Osteocyte (in vitro differentiated cells): ENCODE results near the gene SERTM1. TPM values are rescaled to one million over a fixed set of nuclear protein-coding genes. Genes with fewer than 3 reads are reported as not detected.

Source experiments
- DNase-seq: peaks from one replicate; pipeline ENCODE4 v3.0.0; 2021; ENCODE audit warnings: mixed read lengths; ENCODE audit not compliant: unreplicated experiment; ENCODE audit errors: extremely low spot score
- H3K27ac Mint-ChIP-seq: one replicate; pipeline ENCODE4 v1.8.0; 2021; ENCODE audit warnings: mild to moderate bottlenecking, mixed read lengths; ENCODE audit not compliant: unreplicated experiment
- H3K27me3 Mint-ChIP-seq: one replicate; pipeline ENCODE4 v1.8.0; 2021; ENCODE audit warnings: mixed read lengths; ENCODE audit not compliant: unreplicated experiment
- H3K36me3 Mint-ChIP-seq: one replicate; pipeline ENCODE4 v1.8.0; 2021; ENCODE audit warnings: mixed read lengths; ENCODE audit not compliant: unreplicated experiment
- H3K4me1 Mint-ChIP-seq: one replicate; pipeline ENCODE4 v1.8.0; 2021; ENCODE audit warnings: mixed read lengths; ENCODE audit not compliant: unreplicated experiment
- H3K4me3 Mint-ChIP-seq: one replicate; pipeline ENCODE4 v1.8.0; 2021; ENCODE audit warnings: mild to moderate bottlenecking, moderate library complexity, mixed read lengths; ENCODE audit not compliant: unreplicated experiment
- H3K9me3 Mint-ChIP-seq: one replicate; pipeline ENCODE4 v1.8.0; 2021; ENCODE audit warnings: mixed read lengths; ENCODE audit not compliant: unreplicated experiment
- total RNA-seq: library from RNA; stranded (reverse); gene quantifications from 2 replicates; pipeline ENCODE4 v1.2.1, GENCODE V29; 2021
- TF ChIP-seq, protein P1 (sequence below): fragments of 200-600 bp; sonication (generic); IDR thresholded peaks from 2 replicates; pipeline ENCODE4 v1.5.0; 2021; ENCODE audit warnings: antibody characterized with exemption, mild to moderate bottlenecking, moderate library complexity

SERTM1 gene
- total RNA-seq, 1 donor from 2014 or later = not detected

DNA sequence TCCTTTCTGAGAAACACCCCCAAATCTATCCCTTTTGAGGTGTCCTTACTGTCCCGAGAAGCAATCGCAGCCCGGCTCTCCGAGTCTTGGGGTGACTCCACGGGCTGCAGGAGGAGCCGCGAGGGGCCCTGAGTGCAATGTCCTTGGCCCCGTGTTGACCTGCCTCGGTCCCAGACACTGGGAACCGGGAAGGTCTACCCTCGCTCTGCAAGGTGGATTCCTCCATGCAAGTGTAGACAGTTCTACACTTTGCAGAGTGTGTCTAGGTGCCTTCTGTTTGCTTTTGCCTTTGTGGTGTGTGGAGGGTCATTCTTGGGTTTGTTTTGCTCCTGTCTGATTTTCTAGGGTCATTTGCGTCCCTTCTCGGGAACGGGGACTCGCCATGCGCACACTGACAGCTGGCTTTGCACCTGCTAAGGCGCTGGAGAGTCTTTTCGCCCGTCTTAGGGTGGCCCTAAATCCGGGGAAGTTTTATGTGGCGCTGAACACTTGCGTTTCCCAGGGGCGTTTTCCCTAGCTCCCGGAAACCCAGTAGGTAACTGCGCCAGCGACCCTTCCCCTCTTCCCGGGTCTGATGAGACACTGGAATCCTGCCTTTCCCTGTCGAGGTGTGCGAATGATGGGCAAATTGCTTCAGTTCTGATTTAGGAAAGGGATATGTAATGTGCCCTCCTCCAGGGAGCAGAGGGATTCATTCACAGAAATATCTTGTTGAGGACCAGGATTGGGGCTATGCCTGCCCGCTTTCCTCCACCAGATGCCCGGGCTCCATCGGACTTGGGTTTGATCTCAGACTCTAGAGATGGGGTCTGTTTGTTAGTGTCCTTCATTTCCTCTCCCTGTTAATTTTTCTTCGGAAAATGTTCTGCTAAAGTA lies 755 bp downstream of the SERTM1 start:
- Mint-ChIP-seq H3K36me3 (no peaks in the 10 kb centered on the region), H3K4me3 (peak overlapping the region; percentile 57), H3K27ac (no peak overlapping the region), H3K4me1 (peaks cover 7% of the 10 kb centered on the region), H3K27me3 (peaks cover 62% of the 10 kb centered on the region), H3K9me3 (no peaks in the 10 kb centered on the region)
- TF ChIP-seq, protein P1, sequence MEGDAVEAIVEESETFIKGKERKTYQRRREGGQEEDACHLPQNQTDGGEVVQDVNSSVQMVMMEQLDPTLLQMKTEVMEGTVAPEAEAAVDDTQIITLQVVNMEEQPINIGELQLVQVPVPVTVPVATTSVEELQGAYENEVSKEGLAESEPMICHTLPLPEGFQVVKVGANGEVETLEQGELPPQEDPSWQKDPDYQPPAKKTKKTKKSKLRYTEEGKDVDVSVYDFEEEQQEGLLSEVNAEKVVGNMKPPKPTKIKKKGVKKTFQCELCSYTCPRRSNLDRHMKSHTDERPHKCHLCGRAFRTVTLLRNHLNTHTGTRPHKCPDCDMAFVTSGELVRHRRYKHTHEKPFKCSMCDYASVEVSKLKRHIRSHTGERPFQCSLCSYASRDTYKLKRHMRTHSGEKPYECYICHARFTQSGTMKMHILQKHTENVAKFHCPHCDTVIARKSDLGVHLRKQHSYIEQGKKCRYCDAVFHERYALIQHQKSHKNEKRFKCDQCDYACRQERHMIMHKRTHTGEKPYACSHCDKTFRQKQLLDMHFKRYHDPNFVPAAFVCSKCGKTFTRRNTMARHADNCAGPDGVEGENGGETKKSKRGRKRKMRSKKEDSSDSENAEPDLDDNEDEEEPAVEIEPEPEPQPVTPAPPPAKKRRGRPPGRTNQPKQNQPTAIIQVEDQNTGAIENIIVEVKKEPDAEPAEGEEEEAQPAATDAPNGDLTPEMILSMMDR = no peak
- DNase-seq = no peak

DNA sequence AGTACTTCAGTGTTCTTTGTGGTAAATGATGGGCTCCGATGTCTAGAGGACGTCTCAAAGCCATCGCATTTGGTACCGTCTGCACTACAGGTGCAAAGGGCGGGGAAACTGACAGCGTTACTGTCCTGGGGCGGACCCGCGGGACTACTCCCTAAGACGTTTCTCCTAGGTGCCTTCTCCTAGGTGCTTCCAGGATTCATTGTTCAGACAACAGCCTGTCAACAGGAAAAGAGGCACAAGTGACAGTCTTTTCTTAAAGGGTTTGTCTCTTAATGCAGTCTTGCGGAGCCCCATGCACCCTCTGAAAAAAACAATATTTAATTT lies 1.4 kb downstream of the SERTM1 start:
- peaks cover 7% of the 10 kb centered on the region for H3K4me1 Mint-ChIP-seq
- TF ChIP-seq, protein P1 = no peak
- H3K4me3 Mint-ChIP-seq = no peak overlapping the region

DNA sequence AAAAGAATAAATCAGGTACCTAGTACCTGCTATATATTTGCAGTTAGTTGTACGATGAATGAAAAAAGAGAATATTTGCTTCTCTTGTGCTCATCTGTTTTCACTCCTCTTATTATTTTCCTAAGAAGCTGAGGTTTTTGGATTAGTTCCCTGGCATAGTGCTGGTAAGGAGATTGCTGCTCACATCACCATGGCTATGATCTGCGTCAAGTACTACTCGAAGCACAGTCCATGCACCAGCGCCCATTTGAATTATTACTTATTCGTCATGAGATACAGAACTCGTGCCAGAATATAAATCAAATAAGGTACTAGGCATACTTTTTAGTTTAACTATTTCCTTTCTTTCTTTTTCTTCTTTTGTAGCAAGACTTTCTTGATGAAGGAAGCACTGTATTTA lies 7.1 kb downstream of the SERTM1 start:
- Mint-ChIP-seq H3K27me3 (peaks cover 38% of the 10 kb centered on the region), H3K27ac (no peak overlapping the region), H3K9me3 (no peaks in the 10 kb centered on the region), H3K36me3 (no peaks in the 10 kb centered on the region), H3K4me3 (no peak overlapping the region), H3K4me1 (no peaks in the 10 kb centered on the region)
- no peak for DNase-seq
- TF ChIP-seq, protein P1 = no peak

More for the DNA sequence above, 1.4 kb downstream of the SERTM1 start:
- DNase-seq = no peak
- H3K27ac Mint-ChIP-seq = no peak overlapping the region
- H3K9me3 Mint-ChIP-seq = no peaks in the 10 kb centered on the region
- no peaks in the 10 kb centered on the region for H3K36me3 Mint-ChIP-seq
- peaks cover 61% of the 10 kb centered on the region for H3K27me3 Mint-ChIP-seq

DNA sequence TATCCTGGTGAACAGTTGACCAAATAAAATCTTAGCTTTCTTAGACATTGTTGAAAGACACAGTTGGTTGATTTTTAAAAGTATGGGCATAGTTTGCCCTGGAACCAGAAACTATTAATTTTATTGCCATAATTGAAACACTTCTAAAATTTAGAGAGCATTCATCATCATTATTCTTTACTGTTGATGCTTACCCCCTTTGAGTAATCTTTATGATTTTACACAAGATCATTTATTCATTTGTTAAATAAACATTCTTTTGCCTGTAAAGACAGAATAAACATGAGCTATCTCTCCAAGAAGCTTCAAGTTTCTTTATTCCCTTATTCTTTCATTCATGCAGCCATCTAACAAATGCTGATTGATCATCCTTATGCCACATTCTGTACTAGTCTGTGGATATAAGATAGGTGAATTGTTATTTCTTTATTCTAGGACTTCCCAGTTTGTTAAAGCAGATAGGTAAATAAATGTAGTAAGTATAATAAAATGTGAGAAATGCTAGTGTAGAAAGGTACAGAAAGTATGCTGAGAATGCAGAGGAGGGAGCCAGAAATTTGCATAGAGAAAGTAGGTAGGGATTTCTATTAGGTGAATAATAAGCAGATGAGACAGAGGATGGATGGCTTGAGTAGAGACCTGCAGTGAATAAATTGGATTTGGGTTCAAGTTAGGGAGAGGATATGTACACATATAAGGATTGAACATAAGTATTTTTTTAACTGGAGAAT lies 8.2 kb downstream of the SERTM1 start:
- no peak overlapping the region for H3K27ac Mint-ChIP-seq
- no peak for DNase-seq
- H3K4me1 Mint-ChIP-seq = no peaks in the 10 kb centered on the region
- H3K36me3 Mint-ChIP-seq = no peaks in the 10 kb centered on the region
- H3K9me3 Mint-ChIP-seq = no peaks in the 10 kb centered on the region
- H3K27me3 Mint-ChIP-seq = peaks cover 33% of the 10 kb centered on the region
- TF ChIP-seq, protein P1 = no peak
- no peak overlapping the region for H3K4me3 Mint-ChIP-seq

DNA sequence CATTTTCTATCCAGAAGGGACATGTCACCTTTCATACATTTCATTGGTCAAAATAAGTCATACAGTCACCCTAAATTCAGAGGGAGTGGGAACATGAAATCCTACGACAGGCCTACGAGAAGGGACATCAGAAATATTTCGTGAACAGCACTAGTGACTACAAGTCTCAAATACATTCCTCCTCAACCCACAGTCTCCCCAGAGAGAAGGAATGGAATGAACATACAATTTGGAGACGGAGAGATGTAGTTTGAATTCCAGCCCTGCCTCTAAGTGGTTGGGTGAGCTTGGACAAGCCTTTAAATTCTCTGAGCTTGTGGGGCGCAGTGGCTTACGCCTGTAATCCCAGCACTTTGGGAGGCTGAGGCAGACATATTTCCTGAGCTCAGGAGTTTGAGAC lies 9.9 kb downstream of the SERTM1 start:
- Mint-ChIP-seq H3K9me3 (no peaks in the 10 kb centered on the region), H3K27ac (no peak overlapping the region), H3K36me3 (no peaks in the 10 kb centered on the region), H3K27me3 (peaks cover 21% of the 10 kb centered on the region), H3K4me3 (no peak overlapping the region), H3K4me1 (no peaks in the 10 kb centered on the region)
- DNase-seq = no peak
- TF ChIP-seq, protein P1 = no peak
